Measurements from ENCODE around the gene PCDH9.

Gene PCDH9

DNA sequence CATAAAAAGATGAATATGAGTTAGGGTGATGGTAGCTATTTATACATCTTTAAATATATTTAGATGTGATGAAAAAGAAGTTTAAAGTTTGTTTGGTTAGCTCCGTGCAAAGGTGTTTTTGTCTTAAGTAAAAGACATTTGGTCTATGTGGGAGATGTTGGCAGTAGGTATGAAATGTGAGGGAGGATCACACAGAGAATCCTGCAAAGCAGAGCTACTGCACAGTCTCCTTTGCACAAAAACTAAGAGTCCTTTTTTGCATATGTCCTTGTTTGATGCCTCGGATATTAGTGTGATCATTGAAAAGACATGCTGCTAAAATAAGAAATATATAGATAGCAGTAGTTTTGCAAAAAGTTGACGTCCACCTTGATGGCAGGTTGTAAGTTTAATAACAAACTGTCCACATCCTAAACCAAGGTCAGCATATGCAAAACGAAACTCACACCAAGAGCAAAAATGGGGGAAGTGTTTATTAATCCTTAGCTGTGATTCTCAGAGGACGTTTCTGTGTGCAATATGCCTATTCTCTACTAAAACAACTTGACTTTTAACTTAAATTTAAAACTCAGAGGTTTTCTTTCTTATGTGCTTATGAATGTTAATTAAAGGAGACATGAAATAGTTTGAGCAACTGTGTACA lies 870.1 kb downstream of the PCDH9 start:
- Histone ChIP-seq H3K27me3 (no peaks in the 10 kb centered on the region), H3K27ac (no peak overlapping the region), H3K36me3 (no peaks in the 10 kb centered on the region), H3K9me3 (no peaks in the 10 kb centered on the region), H3K4me1 (ENCODE audit: control insufficient read depth in 1 of 2, insufficient read depth in 1 of 2, low read depth in 1 of 2, low read length in 1 of 2) (no peaks in the 10 kb centered on the region), H3K4me3 (ENCODE audit: low read depth in 1 of 2, low read length in 1 of 2) (no peak overlapping the region)
- TF ChIP-seq, protein P1, sequence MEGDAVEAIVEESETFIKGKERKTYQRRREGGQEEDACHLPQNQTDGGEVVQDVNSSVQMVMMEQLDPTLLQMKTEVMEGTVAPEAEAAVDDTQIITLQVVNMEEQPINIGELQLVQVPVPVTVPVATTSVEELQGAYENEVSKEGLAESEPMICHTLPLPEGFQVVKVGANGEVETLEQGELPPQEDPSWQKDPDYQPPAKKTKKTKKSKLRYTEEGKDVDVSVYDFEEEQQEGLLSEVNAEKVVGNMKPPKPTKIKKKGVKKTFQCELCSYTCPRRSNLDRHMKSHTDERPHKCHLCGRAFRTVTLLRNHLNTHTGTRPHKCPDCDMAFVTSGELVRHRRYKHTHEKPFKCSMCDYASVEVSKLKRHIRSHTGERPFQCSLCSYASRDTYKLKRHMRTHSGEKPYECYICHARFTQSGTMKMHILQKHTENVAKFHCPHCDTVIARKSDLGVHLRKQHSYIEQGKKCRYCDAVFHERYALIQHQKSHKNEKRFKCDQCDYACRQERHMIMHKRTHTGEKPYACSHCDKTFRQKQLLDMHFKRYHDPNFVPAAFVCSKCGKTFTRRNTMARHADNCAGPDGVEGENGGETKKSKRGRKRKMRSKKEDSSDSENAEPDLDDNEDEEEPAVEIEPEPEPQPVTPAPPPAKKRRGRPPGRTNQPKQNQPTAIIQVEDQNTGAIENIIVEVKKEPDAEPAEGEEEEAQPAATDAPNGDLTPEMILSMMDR (IDR thresholded peaks at IDR 0.05): no peak

DNA sequence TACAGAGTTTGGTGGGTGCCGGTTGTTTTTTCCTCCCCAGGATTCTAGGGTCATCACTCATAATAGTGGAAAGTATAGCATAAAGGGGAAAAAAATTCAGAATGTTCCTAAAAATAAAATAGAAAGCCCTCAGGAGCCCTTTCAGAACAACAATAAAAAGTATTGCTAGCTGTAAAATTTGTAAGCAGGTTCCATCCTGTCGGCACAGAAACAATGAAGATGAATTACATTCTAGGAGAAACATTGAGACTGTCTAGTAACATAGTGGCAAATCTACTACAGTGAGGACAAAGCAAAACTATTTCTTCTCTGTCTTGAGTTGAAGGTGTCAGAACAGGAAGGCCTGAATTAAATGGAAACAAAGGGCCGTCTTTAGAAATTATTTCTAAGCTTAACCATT lies 870.7 kb downstream of the PCDH9 start:
- Histone ChIP-seq H3K27ac (no peak overlapping the region), H3K4me1 (ENCODE audit: control insufficient read depth in 1 of 2, insufficient read depth in 1 of 2, low read depth in 1 of 2, low read length in 1 of 2) (no peaks in the 10 kb centered on the region), H3K4me3 (ENCODE audit: low read depth in 1 of 2, low read length in 1 of 2) (no peak overlapping the region), H3K9me3 (no peaks in the 10 kb centered on the region), H3K27me3 (no peaks in the 10 kb centered on the region), H3K36me3 (no peaks in the 10 kb centered on the region)
- TF ChIP-seq, protein P1 (IDR thresholded peaks at IDR 0.05): no peak

DNA sequence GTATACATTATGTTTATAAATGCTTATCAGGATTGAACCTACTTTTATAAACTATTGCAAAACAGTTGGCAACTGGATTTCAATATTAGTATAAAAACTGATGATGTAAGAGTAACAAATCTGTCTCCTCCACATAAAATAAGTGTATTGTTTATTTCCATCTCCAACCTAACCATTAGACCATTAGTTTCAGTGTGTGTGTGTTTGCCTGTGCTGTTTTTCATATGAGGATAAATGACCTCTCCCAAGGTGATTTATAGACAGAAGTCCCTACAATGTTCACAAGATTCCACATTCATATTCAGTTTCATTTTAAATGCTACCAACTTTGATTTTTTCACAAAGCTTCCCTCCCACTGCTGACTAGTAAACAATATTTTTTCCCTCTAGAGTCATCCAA lies 871.6 kb downstream of the PCDH9 start:
- TF ChIP-seq, protein P1 (IDR thresholded peaks at IDR 0.05): no peak
- no peaks in the 10 kb centered on the region for H3K36me3 ChIP-seq
- no peaks in the 10 kb centered on the region for H3K4me1 ChIP-seq (ENCODE audit: control insufficient read depth in 1 of 2, insufficient read depth in 1 of 2, low read depth in 1 of 2, low read length in 1 of 2)
- no peak overlapping the region for H3K27ac ChIP-seq
- no peaks in the 10 kb centered on the region for H3K9me3 ChIP-seq
- no peak overlapping the region for H3K4me3 ChIP-seq (ENCODE audit: low read depth in 1 of 2, low read length in 1 of 2)
- no peaks in the 10 kb centered on the region for H3K27me3 ChIP-seq

DNA sequence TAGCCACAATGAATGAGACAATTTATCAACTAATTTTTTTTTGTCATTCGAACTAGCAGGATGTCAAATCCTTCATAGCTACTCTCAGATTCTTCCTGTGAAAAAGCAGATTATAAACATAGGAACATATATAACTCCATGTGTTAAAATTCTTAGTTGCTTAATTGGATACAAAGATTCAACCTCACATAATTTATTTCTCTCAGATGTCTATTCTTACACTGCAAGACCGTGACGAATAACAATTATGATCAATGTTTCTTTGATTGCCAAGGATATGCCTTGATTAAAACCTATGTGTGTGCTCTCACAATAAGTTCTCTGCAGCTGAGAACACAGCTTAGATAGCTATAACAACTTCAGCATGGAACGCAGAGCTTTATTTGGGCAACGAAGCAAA lies 872.7 kb downstream of the PCDH9 start:
- Histone ChIP-seq H3K4me3 (ENCODE audit: low read depth in 1 of 2, low read length in 1 of 2) (no peak overlapping the region), H3K4me1 (ENCODE audit: control insufficient read depth in 1 of 2, insufficient read depth in 1 of 2, low read depth in 1 of 2, low read length in 1 of 2) (no peaks in the 10 kb centered on the region), H3K27me3 (no peaks in the 10 kb centered on the region), H3K36me3 (no peaks in the 10 kb centered on the region), H3K9me3 (no peaks in the 10 kb centered on the region), H3K27ac (no peak overlapping the region)
- TF ChIP-seq, protein P1 (IDR thresholded peaks at IDR 0.05): no peak

DNA sequence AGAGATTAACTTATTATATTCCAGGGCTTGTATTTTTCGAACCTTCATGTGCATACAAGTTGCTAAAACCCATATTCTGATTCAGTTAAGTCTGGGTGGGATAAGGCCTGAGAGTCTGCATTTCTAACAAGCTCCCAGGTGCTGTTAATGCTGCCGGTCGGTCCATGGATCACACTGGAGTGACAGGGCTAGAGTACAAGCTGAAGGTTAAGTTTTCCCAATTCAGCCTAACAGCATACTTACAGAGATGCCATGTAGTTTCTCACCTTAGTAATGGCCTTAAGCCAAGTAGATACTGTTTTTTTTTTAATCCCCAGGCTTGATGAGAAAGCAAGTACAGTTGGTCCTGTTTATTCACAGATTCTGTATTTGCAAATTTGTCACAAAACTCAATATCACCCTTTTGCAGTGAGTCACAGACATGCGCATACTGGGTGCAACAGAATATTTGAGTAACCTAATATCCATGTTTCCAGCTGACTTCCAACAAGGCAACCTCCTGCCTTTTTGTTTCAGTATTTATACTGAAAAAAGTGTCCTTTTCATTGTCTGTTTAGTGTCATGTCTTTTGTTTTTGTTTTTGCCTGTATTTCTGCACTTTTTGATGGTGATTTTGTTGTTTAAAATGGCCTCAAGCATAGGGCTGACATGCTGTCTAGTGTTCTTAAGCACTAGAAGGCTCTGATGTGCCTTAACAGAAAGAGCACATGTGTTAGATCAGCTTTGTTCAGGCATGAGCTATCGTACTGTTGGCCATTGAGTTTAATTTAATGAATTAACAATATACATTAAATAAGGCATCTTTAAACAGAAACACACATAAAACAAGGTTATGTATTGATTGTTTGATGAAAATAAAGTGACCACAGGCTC lies 875.0 kb downstream of the PCDH9 start:
- TF ChIP-seq, protein P1 (IDR thresholded peaks at IDR 0.05): no peak

More for the DNA sequence above, 875.0 kb downstream of the PCDH9 start:
- H3K27ac ChIP-seq: no peak overlapping the region
- H3K4me3 ChIP-seq (ENCODE audit: low read depth in 1 of 2, low read length in 1 of 2): no peak overlapping the region
- H3K4me1 ChIP-seq (ENCODE audit: control insufficient read depth in 1 of 2, insufficient read depth in 1 of 2, low read depth in 1 of 2, low read length in 1 of 2): no peaks in the 10 kb centered on the region
- no peaks in the 10 kb centered on the region for H3K36me3 ChIP-seq
- H3K27me3 ChIP-seq: no peaks in the 10 kb centered on the region
- no peaks in the 10 kb centered on the region for H3K9me3 ChIP-seq
